Activated CD8-positive, alpha-beta memory T cell treated with anti-CD3 and anti-CD28 coated beads, Interleukin-2, amount 50 U/mL, for 24 hours (primary cell): ENCODE data around the gene CTDSP1.

Source experiments
- DNase-seq: peaks from one replicate; pipeline ENCODE4 v3.0.0-alpha.2; 2020; ENCODE audit errors: extremely low read depth

Gene CTDSP1

DNA sequence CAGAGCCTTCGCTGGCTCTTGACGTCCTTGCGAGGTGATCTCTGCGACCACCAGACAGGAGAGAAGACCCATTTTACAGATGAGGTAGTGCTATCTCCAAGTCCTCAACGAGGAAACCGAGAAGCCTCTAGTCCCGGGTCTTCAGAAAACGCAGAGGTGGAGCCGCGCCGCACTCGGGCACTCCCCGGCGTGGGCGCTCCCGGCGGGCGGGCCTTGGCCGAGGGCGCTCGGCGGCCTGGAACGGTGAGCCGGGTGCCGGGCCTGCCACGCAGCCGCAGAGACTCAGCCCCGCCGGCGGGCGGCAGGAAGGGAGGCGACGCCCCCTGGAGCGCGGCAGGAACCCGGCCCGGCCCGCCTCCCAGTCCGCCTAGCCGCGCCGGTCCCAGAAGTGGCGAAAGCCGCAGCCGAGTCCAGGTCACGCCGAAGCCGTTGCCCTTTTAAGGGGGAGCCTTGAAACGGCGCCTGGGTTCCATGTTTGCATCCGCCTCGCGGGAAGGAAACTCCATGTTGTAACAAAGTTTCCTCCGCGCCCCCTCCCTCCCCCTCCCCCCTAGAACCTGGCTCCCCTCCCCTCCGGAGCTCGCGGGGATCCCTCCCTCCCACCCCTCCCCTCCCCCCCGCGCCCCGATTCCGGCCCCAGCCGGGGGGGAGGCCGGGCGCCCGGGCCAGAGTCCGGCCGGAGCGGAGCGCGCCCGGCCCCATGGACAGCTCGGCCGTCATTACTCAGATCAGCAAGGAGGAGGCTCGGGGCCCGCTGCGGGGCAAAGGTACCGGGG is at the start of gene CTDSP1:
Gene CTDSP1 (plus strand): TSS at position 478 of the 776 bp plus-strand sequence. CDS start 223 bp downstream, at position 701.
- peak; percentile 89 for DNase-seq

DNA sequence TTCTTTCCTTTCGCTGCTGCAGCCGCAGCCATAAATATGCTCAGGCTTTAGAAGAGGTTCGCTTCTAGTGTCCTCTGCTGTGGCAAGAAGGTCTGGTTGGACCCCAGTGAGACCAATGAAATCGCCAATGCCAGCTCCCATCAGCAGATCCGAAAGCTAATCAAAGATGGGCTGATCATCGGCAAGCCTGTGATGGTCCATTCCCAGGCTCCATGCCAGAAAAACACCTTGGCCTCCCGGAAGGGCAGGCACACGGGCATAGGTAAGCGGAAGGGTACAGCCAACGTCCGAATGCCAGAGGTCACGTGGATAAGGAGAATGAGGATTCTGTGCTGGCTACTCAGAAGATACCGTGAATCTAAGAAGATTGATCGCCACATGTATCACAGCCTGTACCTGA is 45.6 kb upstream of the CTDSP1 start:
- no peak for DNase-seq

GRCh38 chr2:218354850-218355443 is 44.7 kb upstream of the CTDSP1 start:
- no peak for DNase-seq

- no peak for DNase-seq
Observed at GRCh38 chr2:218357236-218358177, 42.2 kb upstream of the CTDSP1 start.

GRCh38 chr2:218360453-218360852 is 39.2 kb upstream of the CTDSP1 start:
- DNase-seq = no peak

DNA sequence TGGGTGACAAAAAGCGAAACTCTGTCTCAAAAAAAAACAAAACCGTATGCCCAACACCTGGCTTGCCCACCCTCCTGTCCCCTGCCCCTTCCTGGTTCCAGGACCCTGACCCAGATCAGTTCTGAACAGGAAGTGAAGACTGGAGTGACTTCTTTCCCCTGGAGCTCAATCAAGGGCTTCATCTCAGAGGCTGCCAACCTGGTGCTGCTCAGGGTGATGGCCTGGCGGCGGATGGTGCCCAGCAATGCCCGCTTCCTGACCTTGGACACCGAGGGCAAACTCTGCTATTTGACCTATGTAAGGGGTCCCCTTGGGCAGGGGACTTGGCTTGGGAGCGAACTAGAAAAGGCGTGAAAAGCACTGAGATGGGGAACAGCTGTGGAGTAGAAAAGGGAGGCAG is 37.1 kb upstream of the CTDSP1 start:
- DNase-seq = no peak

GRCh38 chr2:218363736-218364135 is 35.9 kb upstream of the CTDSP1 start:
- DNase-seq = no peak

GRCh38 chr2:218364196-218364595 is 35.5 kb upstream of the CTDSP1 start:
- DNase-seq = no peak

- DNase-seq = no peak
Observed at GRCh38 chr2:218366621-218367414, 32.9 kb upstream of the CTDSP1 start.

DNA sequence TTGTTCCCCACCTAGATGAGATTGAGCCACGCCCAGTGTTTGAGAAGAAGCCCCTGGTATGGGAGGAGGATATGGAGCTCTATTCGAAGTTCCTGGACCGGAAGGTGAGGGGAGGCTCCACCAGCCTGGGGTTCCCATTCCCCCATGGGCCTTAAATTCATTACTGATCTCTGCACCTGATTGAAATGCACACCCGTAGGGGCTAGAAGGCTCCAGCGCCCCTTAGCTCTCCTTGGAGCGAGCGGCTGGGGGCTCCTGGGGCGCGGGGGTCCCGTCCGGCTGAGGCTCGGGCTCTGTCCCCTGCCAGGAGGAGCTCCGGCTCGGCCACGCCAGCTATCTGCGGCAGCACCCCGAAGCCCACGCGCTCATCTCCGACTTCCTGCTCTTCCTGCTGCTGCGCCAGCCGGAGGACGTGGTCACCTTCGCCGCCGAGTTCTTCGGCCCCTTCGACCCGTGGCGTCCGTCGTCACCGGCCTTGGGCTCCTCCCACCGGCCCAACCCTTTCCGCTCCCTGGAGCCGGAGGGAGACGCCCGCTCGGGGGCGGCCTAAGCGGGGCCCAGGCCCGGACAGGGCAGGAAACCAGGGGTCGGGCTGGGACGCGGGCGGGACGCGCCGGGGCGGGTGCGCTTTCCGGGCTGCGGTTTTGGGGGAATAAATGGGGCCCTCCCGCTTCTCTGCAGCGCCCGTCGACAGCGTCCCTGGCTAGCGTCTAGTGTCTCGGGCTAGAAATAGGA is 32.1 kb upstream of the CTDSP1 start:
- DNase-seq = peak; percentile 39

DNA sequence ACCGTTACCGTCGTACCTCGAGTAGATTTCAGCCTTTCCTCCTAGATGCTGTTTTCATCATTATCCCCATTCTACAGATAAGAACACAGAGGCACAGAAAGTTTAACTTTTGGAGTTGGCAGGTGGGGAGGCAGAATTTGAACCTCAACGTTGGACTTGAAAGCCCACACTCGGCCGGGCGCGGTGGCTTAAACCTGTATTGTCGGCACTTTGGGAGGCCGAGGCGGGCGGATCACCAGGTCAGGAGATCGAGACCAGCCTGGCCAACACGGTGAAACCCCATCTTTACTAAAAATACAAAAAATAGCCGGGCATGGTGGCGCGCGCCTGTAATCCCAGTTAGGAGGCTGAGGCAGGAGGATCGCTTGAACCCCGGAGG is 31.5 kb upstream of the CTDSP1 start:
- DNase-seq = no peak

- no peak for DNase-seq
Observed at GRCh38 chr2:218368621-218369153, 31.0 kb upstream of the CTDSP1 start.

- DNase-seq = no peak
Observed at GRCh38 chr2:218369330-218369729, 30.3 kb upstream of the CTDSP1 start.

GRCh38 chr2:218370410-218371063 is 29.1 kb upstream of the CTDSP1 start:
- DNase-seq = no peak

- DNase-seq = no peak
Observed at GRCh38 chr2:218371983-218372350, 27.7 kb upstream of the CTDSP1 start.

GRCh38 chr2:218374795-218375194 is 24.9 kb upstream of the CTDSP1 start:
- no peak for DNase-seq

GRCh38 chr2:218375212-218375611 is 24.5 kb upstream of the CTDSP1 start:
- no peak for DNase-seq

DNA sequence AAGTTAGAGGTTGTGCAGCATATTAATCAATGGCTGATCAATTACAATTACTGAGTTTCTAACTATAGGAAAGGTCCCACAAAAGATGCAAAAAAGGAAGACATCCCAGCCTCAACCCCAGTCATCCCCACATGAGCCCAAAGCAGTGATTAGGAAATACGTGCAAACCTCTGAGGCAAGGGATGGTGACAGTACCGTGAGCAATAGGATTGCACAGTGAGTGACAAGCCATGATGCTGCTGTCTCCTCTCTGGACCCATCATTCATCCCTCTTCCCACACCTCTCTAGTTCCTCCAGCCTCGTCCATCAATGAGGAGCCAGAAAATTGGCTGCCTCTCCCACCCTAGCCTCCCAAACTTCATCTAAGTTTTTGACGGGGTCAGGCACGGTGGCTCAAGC is 21.6 kb upstream of the CTDSP1 start:
- DNase-seq = no peak

- DNase-seq = no peak
Observed at GRCh38 chr2:218381916-218382366, 17.7 kb upstream of the CTDSP1 start, which contains the start of gene SLC11A1. SLC11A1 (plus strand) TSS chr2:218382273; CDS start chr2:218382369, 96 bp downstream.

DNA sequence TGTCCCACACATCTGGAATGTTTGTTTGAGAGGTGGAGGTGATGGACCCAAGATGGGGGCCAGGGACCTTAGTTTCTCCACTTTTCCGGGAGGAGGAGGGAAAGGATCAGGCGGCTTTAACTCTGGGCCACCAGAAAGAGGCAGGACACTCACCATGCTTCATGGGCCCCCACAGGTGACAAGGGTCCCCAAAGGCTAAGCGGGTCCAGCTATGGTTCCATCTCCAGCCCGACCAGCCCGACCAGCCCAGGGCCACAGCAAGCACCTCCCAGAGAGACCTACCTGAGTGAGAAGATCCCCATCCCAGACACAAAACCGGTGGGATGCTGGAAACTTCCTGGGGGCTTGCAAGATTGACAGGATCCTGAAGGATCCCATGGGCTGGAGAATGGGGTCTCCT is 16.9 kb upstream of the CTDSP1 start:
- DNase-seq = no peak
